Stimulated activated CD4-positive, alpha-beta T cell treated with anti-CD3 and anti-CD28 coated beads, TNF-alpha, amount 100 ng/mL, for 1 hour (primary cell): ENCODE measurements around the gene KCTD6.

ENCODE experiments used
- DNase-seq, 3 donors: peaks; one replicate each; pipeline ENCODE4 v3.0.0-alpha.2; 2020; ENCODE audit warnings: low read depth in 3 of 3, low spot score in 1 of 3

KCTD6 gene

GRCh38 chr3:58485801-58486435, 6.0 kb upstream of the KCTD6 start:
- DNase-seq: no peak

GRCh38 chr3:58487140-58487886, 4.6 kb upstream of the KCTD6 start:
- no peak for DNase-seq

- no peak for DNase-seq
These were observed 2.9 kb upstream of the KCTD6 start for GRCh38 chr3:58488967-58489366.

GRCh38 chr3:58490860-58491501, 915 bp upstream of the KCTD6 start:
- DNase-seq: no peak

- DNase-seq: no peak
These were observed 604 bp downstream of the KCTD6 start for GRCh38 chr3:58492494-58492905.

GRCh38 chr3:58494107-58494506, 2.2 kb downstream of the KCTD6 start:
- DNase-seq: no peak

- no peak for DNase-seq
These were observed 3.2 kb downstream of the KCTD6 start for GRCh38 chr3:58495101-58495500.

GRCh38 chr3:58496206-58496857, 4.4 kb downstream of the KCTD6 start:
- DNase-seq: no peak

- DNase-seq: no peak
These were observed 5.2 kb downstream of the KCTD6 start for GRCh38 chr3:58497097-58497496.

GRCh38 chr3:58502872-58503271, 11.0 kb downstream of the KCTD6 start:
- no peak for DNase-seq

GRCh38 chr3:58507356-58508078, 15.6 kb downstream of the KCTD6 start:
- DNase-seq: no peak

- DNase-seq: no peak
These were observed 16.5 kb downstream of the KCTD6 start for GRCh38 chr3:58508437-58508836.

GRCh38 chr3:58514405-58514804, 22.5 kb downstream of the KCTD6 start:
- no peak for DNase-seq

GRCh38 chr3:58518291-58518789, 26.4 kb downstream of the KCTD6 start:
- DNase-seq: no peak

GRCh38 chr3:58519668-58520402, 27.9 kb downstream of the KCTD6 start:
- DNase-seq: no peak

- DNase-seq: no peak
These were observed 28.8 kb downstream of the KCTD6 start for GRCh38 chr3:58520403-58521335.

GRCh38 chr3:58521336-58521670, 29.4 kb downstream of the KCTD6 start:
- no peak for DNase-seq

GRCh38 chr3:58521917-58522631, 30.2 kb downstream of the KCTD6 start:
- no peak for DNase-seq
